ENCODE results near the gene ENTPD8.
"Not testable (repeated sequence)": the region's sequence is repeated elsewhere in the genome, so short reads cannot be mapped to it uniquely, and the experiment has no call there.

Gene ENTPD8

DNA sequence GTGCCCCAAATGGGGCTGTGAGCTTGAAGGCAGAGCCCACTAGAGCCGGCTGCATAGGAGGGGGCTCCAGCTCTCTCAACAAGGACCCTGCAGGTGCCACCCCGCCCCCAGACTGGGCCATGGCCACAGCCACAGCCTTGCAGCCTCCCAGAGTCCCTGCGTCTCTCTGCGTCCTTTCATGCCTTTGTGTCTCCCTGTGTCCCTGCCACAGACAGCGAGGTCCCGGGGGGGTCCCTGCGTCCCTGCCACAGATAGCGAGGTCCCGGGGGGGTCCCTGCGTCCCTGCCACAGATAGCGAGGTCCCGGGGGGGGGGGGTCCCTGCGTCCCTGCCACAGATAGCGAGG, 11.6 kb downstream of the ENTPD8 start:
- no peak for DNase-seq

DNA sequence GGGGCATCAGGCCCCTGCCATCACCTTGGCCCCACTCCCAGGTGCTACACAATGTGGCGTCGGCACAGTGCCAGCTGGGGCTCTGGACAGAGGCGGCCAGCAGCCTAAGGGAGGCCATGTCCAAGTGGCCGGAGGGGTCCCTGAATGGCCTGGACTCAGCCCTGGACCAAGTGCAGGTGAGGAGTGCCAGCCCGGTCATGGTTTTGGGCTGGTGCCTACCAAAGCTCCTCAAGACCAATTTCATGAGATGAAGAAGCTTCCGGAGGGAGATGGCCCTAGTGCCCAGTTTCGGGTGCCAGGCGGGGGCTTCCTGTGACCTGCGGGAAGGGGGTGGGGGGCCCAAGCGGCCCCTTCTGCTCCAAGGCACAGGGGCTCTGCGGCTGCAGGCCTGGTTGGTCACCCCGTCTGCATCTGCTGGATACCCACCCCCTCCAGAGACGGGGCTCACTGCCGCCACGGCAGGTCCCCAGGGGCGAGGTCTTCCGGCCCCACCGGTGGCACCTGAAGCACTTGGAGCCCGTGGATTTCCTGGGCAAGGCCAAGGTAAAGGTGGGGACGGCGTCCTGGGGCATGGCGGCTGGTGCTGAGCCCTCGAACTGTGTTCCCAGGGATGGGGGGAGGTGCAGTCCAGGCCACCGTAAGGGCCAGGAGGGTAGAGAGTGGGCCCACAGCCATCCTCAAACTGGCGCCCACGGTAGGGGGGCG, 12.2 kb downstream of the ENTPD8 start:
- DNase-seq = no peak

DNA sequence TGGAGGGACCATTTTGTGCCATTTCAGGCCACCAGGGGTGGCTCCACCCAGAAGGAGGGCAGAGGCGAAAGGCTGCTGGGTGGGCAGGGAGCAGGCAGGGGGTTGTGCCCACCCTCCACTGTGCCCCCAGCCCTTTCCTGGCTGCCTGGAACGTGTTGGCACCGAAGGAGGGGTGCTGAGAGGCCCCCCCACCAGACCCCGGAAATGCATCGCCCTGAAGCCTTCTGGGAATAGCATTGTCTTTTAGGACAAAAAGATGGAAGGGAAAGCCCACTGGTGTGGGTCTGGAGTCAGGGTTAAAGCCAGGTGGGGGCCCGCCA, 12.9 kb downstream of the ENTPD8 start:
- no peak for DNase-seq

DNA sequence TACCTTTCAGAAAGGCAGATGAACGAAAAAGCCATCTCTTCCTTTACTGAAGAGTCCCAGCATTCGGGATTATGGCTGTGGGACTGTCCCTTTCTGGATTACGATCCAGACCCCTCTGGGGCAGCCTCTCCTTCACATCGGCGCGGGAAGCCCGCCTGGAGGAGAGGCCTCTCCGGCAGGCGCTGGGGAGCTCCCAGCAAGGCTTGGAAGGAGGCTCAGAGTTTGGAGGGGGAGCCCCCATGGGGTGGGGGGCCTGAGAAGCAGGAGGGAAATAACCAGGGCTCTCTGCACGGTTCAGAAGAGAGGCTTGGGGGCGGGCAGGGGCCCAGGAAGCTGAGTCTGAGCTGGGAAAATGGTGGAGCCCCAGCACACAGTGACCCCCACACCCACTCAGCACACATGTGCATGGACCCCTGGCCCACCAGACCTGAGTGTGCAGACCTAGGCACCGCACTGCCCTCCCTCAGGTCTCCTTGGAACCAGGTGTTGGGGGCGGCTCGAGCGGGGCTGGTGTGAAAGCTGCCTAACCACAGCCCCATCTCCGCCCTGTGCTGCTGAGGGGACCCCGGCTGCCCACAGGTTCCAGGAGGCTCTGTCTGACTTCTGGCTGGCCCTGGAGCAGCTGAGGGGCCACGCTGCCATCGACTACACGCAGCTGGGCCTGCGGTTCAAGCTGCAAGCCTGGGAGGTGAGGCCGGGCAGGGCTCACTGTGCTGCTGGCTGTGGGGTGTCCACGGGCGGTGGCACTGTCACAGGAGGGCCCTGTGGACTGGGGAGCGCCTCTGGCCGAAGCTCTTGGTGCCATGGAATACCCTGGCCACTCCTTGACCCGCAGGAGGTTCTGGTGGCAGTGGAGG, 13.5 kb downstream of the ENTPD8 start:
- no peak for DNase-seq

DNA sequence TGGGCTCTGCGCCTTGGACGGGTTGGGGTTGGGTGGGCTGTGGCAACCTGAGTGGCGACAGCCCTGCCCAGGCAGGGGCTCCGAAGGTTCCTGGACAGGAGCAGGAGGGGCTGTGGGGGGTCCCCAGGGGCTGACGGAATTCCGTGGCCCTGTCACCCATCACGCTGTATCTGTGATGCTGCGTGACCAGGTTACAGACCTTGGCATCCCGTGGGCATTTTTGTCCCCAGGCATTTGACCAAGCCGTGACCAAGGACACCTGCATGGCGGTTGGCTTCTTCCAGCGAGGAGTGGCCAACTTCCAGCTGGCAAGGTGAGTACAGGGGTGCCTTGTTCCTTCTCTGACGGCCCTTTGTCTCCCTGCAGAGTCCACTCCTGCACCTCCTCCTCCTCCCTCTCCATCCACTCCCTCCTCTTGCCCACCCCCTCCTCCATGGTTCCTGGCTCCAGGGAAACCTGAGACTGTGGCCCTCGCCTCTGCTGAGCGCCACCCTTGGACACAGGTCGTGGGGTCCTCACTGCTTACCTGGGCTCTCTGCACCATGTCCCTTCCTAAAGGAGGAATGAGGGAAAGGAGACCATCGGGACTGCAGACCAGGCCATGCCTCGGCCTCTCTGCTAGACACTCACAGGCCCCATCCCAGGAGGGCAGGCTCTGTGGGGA, 15.0 kb downstream of the ENTPD8 start:
- no peak for DNase-seq

DNA sequence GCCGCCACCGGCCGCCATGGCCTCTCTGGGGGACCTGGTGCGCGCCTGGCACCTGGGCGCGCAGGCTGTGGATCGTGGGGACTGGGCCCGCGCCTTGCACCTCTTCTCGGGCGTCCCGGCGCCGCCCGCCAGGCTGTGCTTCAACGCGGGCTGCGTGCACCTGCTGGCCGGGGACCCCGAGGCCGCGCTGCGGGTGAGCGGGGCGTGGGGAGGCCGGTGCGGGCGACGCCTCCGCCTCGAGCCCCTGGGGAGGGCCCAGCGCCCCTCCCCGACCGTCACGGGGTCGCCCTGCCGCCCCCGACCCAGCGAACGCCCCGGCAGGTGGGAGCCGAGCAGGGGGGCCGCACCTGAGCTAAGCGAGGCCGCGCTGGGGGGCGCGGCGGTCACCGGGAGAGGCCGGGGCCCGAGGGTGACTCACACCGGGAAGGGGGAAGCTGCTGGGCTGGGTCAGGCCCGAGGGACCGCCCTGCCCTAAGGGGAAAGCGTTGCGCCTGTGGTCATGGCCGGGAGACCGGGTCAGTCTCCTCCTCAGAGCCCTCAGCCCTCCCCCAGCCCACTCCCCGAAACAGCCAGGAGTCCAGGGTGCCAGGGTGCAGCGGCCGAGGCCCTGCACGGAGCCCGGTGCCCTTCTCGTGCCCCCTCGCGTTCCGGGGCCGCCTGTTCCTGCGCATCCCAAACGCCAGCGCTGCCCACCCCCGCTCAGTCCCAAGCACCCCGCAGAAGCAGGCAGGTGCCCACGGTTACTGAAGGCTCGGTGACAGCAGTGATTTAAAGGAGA, 17.5 kb downstream of the ENTPD8 start:
- no peak for DNase-seq

DNA sequence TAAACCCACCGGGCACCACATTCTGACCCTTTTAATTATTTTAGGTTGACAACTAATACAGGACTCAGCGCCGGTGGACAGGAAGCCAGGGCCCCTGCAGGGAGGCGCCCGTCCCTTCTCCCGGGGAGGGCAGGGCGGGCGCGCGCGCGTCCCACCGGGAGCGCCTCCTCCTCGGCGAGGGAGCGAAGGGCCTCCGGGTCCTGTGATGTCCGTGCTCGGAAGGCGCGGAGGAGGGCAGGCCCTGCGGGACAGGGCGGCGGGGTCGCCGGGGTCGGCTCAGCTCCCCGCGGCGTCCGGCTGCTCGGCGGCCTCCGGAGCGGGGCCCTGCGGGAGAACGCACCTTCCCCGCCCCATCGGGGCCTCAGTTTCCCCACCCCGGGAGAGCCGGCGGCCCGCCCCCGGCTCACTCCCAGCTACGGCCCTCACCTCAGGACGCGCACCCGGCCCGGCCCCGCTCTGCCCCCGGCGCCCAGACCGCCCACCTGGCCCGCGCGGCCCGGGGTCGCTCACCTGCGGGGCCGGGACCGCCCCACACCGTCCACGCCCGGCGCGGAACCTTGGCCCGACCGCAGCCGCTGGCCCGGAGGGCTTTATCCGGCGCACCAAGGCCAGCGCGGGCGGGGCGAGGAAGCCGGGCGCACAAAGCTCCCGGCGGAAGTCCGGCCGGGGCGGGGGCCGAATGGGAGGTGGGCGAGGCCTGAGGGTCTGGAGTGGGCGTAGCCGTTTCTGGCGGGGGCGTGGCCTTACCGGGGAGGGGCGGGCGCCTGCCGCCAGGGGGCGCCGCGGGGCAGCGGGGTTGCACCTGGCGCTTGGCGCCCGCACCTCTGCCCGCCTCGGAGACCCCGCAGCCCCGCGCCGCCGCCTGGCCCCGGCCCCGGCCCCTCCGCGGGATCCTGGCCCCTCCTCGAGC, 18.3 kb downstream of the ENTPD8 start, which contains the start of the genes EXD3 and NOXA1:
Gene EXD3, minus strand, starts transcription at position 559 of the 910 bp plus-strand sequence. CDS start 27,805 bp downstream, outside the sequence.
Gene NOXA1, plus strand, starts transcription at position 790 of the 910 bp plus-strand sequence. CDS start 137 bp downstream, outside the sequence.
- peak; percentile 55 to 69 for DNase-seq

DNA sequence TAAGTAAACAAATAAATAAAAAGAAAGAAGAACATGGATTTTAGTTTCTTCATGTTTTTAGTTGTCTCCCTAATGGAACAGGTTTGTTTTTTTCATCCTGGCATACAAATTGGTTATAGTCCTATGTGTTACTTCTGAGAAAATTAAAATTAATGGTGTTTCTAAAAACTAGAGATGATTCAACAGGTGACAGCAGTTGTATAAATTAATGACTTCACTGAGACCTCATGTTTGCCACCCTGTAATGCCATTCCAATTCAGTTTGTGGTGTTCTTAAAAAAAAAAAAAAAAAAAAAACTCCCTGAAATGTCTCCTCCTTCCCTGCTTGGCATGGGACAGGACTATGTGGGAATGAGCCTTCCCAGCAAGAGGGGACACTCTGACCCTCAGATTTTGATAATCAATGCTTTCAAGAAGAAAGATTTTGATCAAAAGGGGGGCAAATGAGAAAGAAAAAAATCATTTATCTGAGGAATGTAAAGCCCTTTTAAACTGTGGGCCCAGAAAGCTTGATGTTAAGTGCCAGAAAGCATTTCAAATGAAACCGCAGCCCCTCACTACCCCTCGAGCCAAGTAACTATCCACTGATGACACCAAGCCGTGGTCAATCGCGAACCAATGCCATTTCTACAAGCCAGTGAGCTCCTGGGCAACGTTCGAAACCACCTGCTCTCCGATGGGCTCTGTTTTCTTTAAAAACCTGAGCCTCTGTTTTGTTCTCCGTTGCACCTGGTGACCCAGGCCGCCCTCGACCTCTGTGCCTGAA, 19.1 kb downstream of the ENTPD8 start:
- DNase-seq = no peak

DNA sequence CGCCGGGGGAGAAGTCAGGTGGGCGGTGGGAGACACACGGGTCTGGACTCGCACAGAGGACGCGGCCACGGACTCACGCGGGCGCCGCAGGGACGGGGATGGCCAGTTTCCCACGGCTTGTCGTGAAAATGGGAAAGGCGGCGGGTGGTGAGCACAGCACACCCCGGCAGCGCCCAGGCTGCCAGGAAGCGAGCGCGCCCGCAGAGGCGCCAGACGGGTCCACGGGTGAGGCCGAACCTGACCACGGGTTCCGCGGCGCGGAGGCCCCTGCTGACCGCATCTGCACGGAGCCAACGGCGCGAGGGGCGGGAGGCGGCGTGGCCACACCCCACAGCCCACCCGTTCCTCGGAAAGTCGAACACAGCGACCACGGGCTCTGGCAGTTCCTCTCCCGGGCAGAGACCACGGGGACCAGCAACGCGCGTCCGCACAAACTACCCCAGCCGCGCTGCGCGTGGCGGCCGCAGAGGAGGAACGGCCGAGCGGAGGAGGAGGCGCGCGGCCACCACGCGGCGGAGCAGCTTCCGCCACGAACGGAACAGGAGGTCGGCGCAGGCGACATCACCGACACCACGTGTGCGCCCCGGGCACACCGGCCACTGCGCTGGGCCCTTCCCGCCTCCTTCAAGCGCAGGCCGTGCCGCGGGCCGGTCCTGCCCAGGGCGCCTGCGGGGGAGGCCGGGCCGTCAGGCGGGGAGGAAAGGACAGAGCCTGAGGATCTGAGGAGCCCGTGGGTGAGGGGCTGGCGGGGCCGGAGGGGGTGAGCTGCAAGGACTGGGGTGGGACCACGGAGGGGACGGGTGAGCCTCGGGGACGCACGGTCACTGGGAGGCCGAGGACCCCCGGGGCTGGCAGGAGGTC, 23.8 kb downstream of the ENTPD8 start:
- peak in 1 of 2 experiments; percentile 11 for DNase-seq

DNA sequence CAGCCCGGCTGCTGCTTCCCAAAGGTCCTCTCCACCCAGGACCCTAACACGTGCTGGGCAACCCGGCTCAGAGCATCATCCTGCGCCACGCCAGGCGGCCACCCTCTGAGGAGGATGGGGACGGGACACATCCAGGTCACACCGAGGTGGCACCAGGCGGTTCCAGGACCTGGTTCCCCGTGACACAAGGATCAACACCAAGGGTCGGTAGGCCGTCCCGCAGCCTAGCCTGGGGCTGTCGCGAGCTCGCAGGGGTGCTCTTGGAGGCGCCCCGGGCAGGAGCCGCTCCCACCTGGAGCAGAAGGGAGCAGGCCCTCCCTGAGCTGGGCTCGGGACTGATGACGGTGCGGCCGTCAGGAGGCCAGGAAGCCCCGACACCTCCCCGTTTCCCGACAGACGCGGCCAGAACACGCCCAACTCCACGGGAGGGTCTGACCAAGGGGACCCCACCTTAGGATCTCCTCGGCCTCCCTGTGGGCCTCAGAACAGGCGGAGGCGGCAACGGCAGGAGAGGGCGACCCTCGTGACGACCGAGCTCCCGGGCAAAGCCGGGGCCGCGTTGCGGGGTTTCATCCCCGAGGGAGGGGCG, 24.5 kb downstream of the ENTPD8 start:
- no peak for DNase-seq

DNA sequence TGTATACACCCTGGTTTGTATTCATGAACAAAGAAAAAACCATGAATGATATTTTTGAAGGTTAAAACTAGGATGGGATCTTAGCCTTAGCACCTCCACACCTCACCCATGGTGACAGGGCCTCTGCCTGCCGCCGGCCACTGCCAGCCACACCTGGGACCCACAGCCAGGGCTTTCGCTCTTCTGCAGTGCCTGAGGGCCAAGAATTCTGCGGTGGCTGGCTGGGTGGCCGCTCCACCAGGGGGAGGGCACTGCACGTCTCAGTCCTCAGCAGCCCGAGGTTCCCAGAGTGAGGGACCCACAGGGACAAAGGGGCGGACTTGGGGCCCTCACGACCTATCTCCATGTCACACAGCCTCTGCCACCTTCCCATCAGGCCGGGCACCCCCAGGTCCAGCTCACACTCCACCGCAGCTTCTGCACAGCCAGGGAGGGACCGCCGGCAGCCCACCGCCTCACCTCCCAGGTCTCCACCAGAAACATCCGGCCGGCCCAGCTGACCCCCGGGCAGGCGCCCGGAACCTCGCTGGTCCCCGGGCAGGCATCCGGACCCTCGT, 25.1 kb downstream of the ENTPD8 start:
- no peak for DNase-seq

DNA sequence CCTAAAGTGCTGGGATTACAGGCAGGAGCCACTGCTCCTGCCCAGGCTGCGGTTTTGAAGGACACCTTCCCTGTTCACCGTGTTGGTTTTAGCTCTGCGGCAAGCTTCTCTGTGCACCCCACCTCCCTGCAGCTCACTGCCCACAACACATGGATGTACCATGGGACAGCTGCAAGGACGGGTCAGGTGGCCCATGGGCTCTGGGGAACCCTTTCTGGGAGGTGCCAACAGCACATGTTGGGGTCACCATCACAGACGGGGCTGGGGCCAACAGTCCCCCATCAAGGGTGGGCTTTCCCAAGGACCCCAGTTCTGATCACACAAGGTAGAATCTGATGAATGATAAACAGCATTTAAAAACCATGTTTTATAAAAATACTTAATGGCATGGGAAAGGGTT, 25.7 kb downstream of the ENTPD8 start:
- no peak for DNase-seq

DNA sequence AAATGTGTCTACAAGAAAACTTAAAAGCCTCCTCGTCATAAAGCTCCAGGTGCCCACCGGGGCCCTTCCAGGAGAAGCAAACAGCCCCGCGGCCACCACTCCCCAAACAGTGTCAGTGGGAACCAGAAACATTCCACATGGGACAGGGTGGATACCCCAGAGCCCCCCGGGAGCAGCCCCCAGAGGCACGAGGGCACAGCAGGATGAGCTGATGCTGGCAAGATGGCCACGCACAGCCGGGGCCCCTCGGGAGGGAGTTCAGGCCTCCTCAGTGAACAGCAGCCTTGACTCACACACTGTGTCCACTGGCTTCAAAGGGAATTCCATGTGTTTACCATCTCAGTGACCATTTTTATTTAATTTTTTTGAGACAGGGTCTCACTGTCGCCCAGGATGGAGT, 28.7 kb downstream of the ENTPD8 start:
- no peak for DNase-seq

DNA sequence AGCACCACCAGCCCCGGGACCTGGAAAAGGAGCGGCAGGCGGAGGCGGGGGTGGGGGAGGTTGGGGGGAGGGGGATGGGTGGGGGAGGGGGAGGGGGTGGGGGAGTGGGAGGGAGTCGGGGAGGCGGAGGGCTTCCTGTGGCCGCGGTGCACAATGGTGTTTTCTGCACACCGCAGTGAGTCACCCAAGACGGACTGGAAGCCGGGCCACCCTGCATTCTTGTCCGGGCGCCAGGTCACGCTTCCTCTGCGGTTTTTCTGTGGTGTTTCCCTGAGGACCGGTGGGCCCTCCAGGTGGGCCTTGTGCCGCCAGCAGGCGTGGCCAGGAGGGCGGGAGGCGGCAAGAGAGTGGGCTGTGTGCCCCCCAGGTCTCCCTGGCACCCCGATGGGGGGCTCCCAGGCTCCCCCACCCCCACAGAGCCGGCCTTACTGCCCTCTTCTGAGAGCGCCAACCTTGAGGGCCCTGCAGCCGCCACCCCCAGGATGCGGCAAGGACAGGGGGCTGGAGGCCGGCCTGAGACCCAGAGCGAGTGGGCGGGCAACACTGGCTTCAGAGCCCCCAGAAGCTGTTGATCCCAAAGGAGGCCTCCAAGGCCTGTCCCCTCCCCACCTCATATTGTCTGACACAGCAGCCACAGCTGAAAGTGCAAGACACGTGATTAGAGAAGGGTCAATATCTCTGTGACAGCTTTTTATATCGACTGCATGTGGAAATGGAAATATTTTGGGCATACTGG, 29.3 kb downstream of the ENTPD8 start:
- peak; percentile 61 to 68 for DNase-seq

DNA sequence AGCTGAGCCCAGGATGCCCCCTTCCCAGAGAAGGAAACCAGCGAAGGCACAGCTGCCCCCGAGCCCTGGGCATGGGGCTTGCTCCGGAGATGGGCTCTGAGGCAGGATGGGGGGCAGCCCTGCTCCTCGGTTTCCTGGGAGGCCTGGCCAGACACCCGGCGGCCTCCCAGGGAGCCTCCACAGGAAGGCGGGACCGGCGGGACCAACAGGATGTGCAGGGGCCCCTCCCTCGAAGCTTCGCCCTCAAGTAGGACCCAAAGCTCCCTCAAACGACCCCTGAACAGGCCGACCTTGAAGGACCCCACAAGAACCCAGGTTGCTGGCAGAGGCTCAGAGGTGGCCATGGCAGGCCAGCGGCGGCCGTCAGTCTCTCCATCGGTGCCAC, 29.9 kb downstream of the ENTPD8 start:
- DNase-seq = no peak

DNA sequence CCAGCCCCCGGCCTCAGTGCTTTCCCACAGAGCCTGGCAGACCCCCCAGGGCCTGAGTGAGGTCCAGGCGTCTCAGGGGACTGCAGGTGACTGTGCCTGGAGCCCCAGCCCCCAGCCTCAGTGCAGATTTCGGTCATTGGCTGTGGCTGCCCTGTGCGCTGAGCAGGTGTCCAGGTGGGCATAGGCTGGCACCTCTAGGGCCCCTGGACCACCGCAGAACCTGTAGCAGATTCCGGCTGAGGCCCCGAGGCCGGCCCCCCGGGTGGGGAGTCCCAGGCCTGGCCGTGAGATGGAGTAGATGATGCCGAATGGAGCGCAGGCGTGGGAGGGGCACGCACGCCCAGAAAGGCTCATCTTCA, 30.3 kb downstream of the ENTPD8 start:
- no peak for DNase-seq

DNA sequence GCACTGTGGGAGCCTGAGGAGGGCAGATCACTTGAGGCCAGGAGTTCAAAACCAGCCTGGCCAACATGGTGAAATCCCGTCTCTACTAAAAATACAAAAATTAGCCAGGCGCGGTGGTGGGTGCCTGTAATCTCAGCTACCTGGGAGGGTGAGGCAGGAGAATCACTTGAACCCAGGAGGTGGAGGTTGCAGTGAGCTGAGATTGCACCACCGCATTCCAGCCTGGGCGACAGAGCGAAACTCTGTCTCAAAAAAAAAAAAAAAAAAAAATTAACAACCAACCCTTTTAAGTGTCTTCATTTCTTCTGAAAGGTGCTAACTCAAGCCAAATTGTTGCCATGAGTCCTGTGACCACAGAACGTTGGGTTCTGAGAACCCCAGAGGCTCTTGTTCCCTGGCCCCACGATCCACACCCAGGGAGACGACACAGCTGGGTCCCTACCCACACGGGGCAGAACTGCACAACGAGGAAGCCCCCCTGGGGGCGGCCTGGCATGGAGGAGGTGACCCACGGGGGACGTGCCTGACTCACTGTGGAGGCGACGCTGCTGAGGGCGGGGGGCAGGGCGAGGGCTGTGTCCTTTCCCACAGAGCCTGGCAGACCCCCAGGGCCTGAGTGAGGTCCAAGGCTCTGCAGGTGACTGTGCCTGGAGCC, 30.8 kb downstream of the ENTPD8 start:
- not testable (repeated sequence) for DNase-seq

DNA sequence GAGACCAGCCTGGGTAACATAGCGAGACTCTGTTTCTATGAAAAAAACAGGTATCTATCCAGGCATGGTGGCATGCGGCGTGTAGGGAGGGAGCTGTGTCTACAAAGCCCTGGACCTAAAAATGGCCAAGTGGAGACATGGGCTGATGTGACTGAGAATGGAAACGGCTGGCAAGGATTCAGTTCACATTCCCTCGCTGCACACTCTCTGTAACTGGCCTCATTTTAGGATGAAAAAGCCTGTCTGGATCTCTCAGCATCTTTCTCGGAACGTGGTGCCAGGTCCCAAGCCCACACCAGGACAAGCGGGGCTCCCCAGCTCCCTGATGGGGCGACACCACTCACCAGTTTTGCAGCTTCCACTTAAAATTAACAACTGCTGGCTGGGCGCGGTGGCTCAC, 31.6 kb downstream of the ENTPD8 start:
- no peak for DNase-seq
